IMR-90 (cell line): ENCODE measurements around the gene CPNE4. TPM values are rescaled to one million over a fixed set of nuclear protein-coding genes. Genes with fewer than 3 reads are reported as not detected.

Experiments used
- ATAC-seq: fragments of 200-7000 bp; cut with Tn5 transposase; 2 replicates; pipeline ENCODE4 v1.9.1; 2020; ENCODE audit warnings: low read depth, mild to moderate bottlenecking, moderate library complexity
- BruUV-seq: library from RNA; stranded (reverse); fragments of 400-500 nt; replicated peaks from 2 replicates; lab custom pipeline; 2021; lab: Mats Ljungman, UMichigan
- CTCF ChIA-PET: fragments of 300-600 bp; formaldehyde crosslinking; extraction: SDS; loops from one replicate; lab custom pipeline; 2021; ENCODE audit warnings: antibody characterized with exemption; lab: Yijun Ruan, JAX
- POLR2A ChIA-PET: fragments of 300-600 bp; sonication (Branson Sonifier 250); formaldehyde crosslinking; loops from one replicate; lab custom pipeline; 2022; ENCODE audit warnings: antibody characterized with exemption; ENCODE audit not compliant: unreplicated experiment; lab: Charles Lee
- DNase-seq: peaks from one replicate; pipeline ENCODE4 v3.0.0; 2013
- H2AFZ ChIP-seq: replicated peaks from 2 replicates; pipeline ENCODE3; 2013; ENCODE audit warnings: low read length, mild to moderate bottlenecking; ENCODE audit not compliant: poor library complexity
- H2AK5ac ChIP-seq: 2 replicates; pipeline ENCODE4 v1.6.1; 2013; ENCODE audit warnings: low read depth, low read length, inconsistent platforms
- H2AK9ac ChIP-seq: replicated peaks from 2 replicates; pipeline ENCODE3; 2013; ENCODE audit warnings: mild to moderate bottlenecking, low read depth, low read length, moderate library complexity; ENCODE audit not compliant: poor library complexity
- H2BK120ac ChIP-seq: 2 replicates; pipeline ENCODE4 v1.6.1; 2013; ENCODE audit warnings: low read depth, low read length, inconsistent platforms
- H2BK15ac ChIP-seq: 3 replicates; pipeline ENCODE4 v1.6.1; 2013; ENCODE audit warnings: low read depth, low read length, inconsistent platforms
- H2BK20ac ChIP-seq: 2 replicates; pipeline ENCODE4 v1.6.1; 2013; ENCODE audit warnings: low read depth, mild to moderate bottlenecking, inconsistent platforms, low read length, moderate library complexity
- H2BK5ac ChIP-seq: 2 replicates; pipeline ENCODE4 v1.6.1; 2013; ENCODE audit warnings: mild to moderate bottlenecking, low read depth, low read length, inconsistent platforms; ENCODE audit not compliant: poor library complexity, severe bottlenecking
- H3K14ac ChIP-seq: replicated peaks from 2 replicates; pipeline ENCODE4 v1.6.1; 2013; ENCODE audit warnings: low read depth, low read length, inconsistent platforms
- H3K18ac ChIP-seq: 2 replicates; pipeline ENCODE4 v1.6.1; 2013; ENCODE audit warnings: low read depth, low read length, control low read depth
- H3K23ac ChIP-seq: 2 replicates; pipeline ENCODE4 v1.6.1; 2013; ENCODE audit warnings: low read depth, low read length, inconsistent platforms
- H3K27ac ChIP-seq: 2 replicates; pipeline ENCODE4 v1.5.1; 2013; ENCODE audit warnings: mild to moderate bottlenecking, control low read depth, low read length; ENCODE audit not compliant: insufficient read depth
- H3K27me3 ChIP-seq: 2 replicates; pipeline ENCODE4 v1.6.1; 2013; ENCODE audit warnings: low read length; ENCODE audit not compliant: control insufficient read depth, insufficient read depth
- H3K36me3 ChIP-seq: 2 replicates; pipeline ENCODE4 v1.6.1; 2013; ENCODE audit warnings: low read length, mixed read lengths; ENCODE audit not compliant: control insufficient read depth, insufficient read depth
- H3K4ac ChIP-seq: 2 replicates; pipeline ENCODE4 v1.6.1; 2013; ENCODE audit warnings: low read depth, low read length, inconsistent platforms
- H3K4me1 ChIP-seq: 2 replicates; pipeline ENCODE4 v1.6.1; 2013; ENCODE audit warnings: low read length, mixed read lengths; ENCODE audit not compliant: control insufficient read depth, insufficient read depth
- H3K4me2 ChIP-seq: 2 replicates; pipeline ENCODE4 v1.6.1; 2013; ENCODE audit warnings: low read depth, mild to moderate bottlenecking, control low read depth, low read length, moderate library complexity
- H3K4me3 ChIP-seq: 2 replicates; pipeline ENCODE4 v1.5.1; 2013; ENCODE audit warnings: low read depth, mild to moderate bottlenecking, control low read depth, low read length, moderate library complexity; ENCODE audit not compliant: insufficient read depth
- H3K56ac ChIP-seq: 2 replicates; pipeline ENCODE4 v1.6.1; 2013; ENCODE audit warnings: low read length, inconsistent platforms; ENCODE audit not compliant: insufficient read depth; ENCODE audit errors: extremely low read depth
- H3K79me1 ChIP-seq, 2 experiments: 2 replicates each; pipeline ENCODE4 v1.6.1; 2013; ENCODE audit warnings: low read length in 2 of 2, inconsistent platforms in 1 of 2, low read depth in 1 of 2
- H3K9ac ChIP-seq: 2 replicates; pipeline ENCODE4 v1.6.1; 2013; ENCODE audit warnings: low read depth, low read length, control low read depth
- H3K9me1 ChIP-seq: 2 replicates; pipeline ENCODE4 v1.6.1; 2013; ENCODE audit warnings: low read length, inconsistent platforms; ENCODE audit not compliant: insufficient read depth
- H3K9me3 ChIP-seq: 2 replicates; pipeline ENCODE4 v1.6.1; 2013; ENCODE audit warnings: low read length; ENCODE audit not compliant: control insufficient read depth, insufficient read depth
- H4K20me1 ChIP-seq: 2 replicates; pipeline ENCODE4 v1.6.1; 2013; ENCODE audit warnings: low read length, inconsistent platforms; ENCODE audit not compliant: insufficient read depth
- H4K5ac ChIP-seq: 2 replicates; pipeline ENCODE4 v1.6.1; 2013; ENCODE audit warnings: mild to moderate bottlenecking, low read depth, low read length, control low read depth
- H4K8ac ChIP-seq, 2 experiments: 2 replicates each; pipeline ENCODE4 v1.6.1; 2013; ENCODE audit warnings: low read depth in 2 of 2, low read length in 2 of 2, control low read depth in 1 of 2, inconsistent platforms in 1 of 2
- H4K91ac ChIP-seq: 2 replicates; pipeline ENCODE4 v1.6.1; 2013; ENCODE audit warnings: low read depth, low read length, inconsistent platforms; ENCODE audit not compliant: insufficient read depth
- NFE2L2 ChIP-seq: fragments of 150-350 bp; IDR thresholded peaks from 2 replicates; pipeline ENCODE4 v1.6.1; 2016; ENCODE audit warnings: low read depth, mild to moderate bottlenecking, low read length
- WGBS, 2 experiments: methylation state at CpG; one replicate each; pipeline versions ENCODE4 v1.1.5 to v1.1.7; 2013; ENCODE audit warnings: missing lambda C conversion rate in 2 of 2; ENCODE audit not compliant: insufficient read length in 1 of 2; ENCODE audit errors: extremely low coverage in 2 of 2; 5-methylcytosine and 5-hydroxymethylcytosine counted together
- dilution Hi-C: fragments of 300-500 bp; cut with HindIII; formaldehyde crosslinking; loops from one replicate; pipeline ENCODE4 v1.14.3; 2018; ENCODE audit warnings: low sequenced_read_pairs; ENCODE audit not compliant: unreplicated experiment
- in situ Hi-C: fragments of 300-500 bp; cut with MboI; formaldehyde crosslinking; loops from 3 replicates; pipeline ENCODE4 v1.14.3; 2019; ENCODE audit warnings: low sequenced_read_pairs, inconsistent platforms, mixed read lengths
- intact Hi-C: fragments of 100-400 bp; cut with micrococcal nuclease; formaldehyde crosslinking; loops from 2 replicates; pipeline ENCODE4 v1.10.0; 2022
- polyA plus RNA-seq, 3 experiments: library from polyadenylated mRNA; depleted of rRNA; stranded (reverse); fragments of >200 nt; gene quantifications; 2 replicates each; pipeline ENCODE4 v1.2.3, GENCODE V29; 2012; ENCODE audit warnings: low replicate concordance in 1 of 3
- total RNA-seq: library from RNA; depleted of rRNA; stranded (reverse); fragments of >200 nt; gene quantifications from 2 replicates; pipeline ENCODE4 v1.2.3, GENCODE V29; 2012

The CPNE4 gene
- total and polyA plus RNA-seq, 2 of the 4 experiments (the other 2 are of a cell fraction) = not detected

GRCh38 chr3:131717493-131717892 is 317.3 kb downstream of the CPNE4 start:
- Histone ChIP-seq H3K4me1 (no peaks in the 10 kb centered on the region), H3K23ac (no peak overlapping the region), H2BK20ac (no peak overlapping the region), H3K9me3 (no peaks in the 10 kb centered on the region; the same call in 1 of the 2 replicates), H2BK120ac (no peak overlapping the region), H3K36me3 (no peaks in the 10 kb centered on the region), H2AFZ (no peak overlapping the region), H3K9ac (no peak overlapping the region), H2BK15ac (no peak overlapping the region), H2AK5ac (no peak overlapping the region), H3K4me3 (no peak overlapping the region), H3K27ac (no peak overlapping the region), H3K14ac (no peak overlapping the region), H3K4me2 (no peak overlapping the region), H4K20me1 (no peaks in the 10 kb centered on the region), H3K56ac (no peak overlapping the region), H4K5ac (no peak overlapping the region), H3K9me1 (no peaks in the 10 kb centered on the region), H2BK5ac (no peak overlapping the region), H3K79me1 (no peaks in the 10 kb centered on the region), H4K91ac (no peak overlapping the region), H4K8ac (no peak overlapping the region), H3K4ac (no peak overlapping the region), H2AK9ac (no peak overlapping the region), H3K18ac (no peak overlapping the region), H3K27me3 (no peaks in the 10 kb centered on the region)
- no TSS peak for BruUV-seq
- dilution Hi-C loops = no loop called here
- DNase-seq = no peak
- intact Hi-C loops = no loop called here
- in situ Hi-C loops = no loop called here
- CTCF ChIA-PET = no interaction called here
- TF ChIP-seq NFE2L2 = no peak
- WGBS, 2 experiments = 79% methylated on average over 3 of the region's 7 CpGs; no CpG with 5 or more reads in 1 of the 2 experiments
- POLR2A ChIA-PET = no interaction called here
- no peak for ATAC-seq
